GM18858 (cell line): ENCODE data around the gene PEX11B.
A peak's percentile ranks its signal among the peaks of the same experiment; 100 is the strongest.

Experiments
- ATAC-seq: cut with Tn5 transposase; IDR thresholded peaks from one replicate; pipeline ENCODE4 v1.9.1; 2021; ENCODE audit not compliant: unreplicated experiment

Gene PEX11B, protein sequence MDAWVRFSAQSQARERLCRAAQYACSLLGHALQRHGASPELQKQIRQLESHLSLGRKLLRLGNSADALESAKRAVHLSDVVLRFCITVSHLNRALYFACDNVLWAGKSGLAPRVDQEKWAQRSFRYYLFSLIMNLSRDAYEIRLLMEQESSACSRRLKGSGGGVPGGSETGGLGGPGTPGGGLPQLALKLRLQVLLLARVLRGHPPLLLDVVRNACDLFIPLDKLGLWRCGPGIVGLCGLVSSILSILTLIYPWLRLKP

GRCh38 chr1:145918144-145918991, at the start of gene PEX11B:
Gene PEX11B (minus strand): TSS chr1:145918717. CDS start chr1:145918688, 29 bp downstream.
- peak; percentile 57 for ATAC-seq

GRCh38 chr1:145967288-145967687, 48.8 kb upstream of the PEX11B start:
- ATAC-seq: no peak

- ATAC-seq: no peak
Observed at GRCh38 chr1:145965119-145965744, 46.7 kb upstream of the PEX11B start.

- ATAC-seq: peak; percentile 83
Observed at GRCh38 chr1:145964328-145965118, 46.0 kb upstream of the PEX11B start, which contains the start of the genes ANKRD34A and POLR3GL. Gene ANKRD34A (minus strand): TSS chr1:145964575. CDS start chr1:145961759, 2,816 bp downstream. Gene POLR3GL (plus strand): TSS chr1:145964690. CDS start chr1:145974866, 10,176 bp downstream.

- ATAC-seq: no peak
Observed at GRCh38 chr1:145963265-145964019, 44.9 kb upstream of the PEX11B start.

DNA sequence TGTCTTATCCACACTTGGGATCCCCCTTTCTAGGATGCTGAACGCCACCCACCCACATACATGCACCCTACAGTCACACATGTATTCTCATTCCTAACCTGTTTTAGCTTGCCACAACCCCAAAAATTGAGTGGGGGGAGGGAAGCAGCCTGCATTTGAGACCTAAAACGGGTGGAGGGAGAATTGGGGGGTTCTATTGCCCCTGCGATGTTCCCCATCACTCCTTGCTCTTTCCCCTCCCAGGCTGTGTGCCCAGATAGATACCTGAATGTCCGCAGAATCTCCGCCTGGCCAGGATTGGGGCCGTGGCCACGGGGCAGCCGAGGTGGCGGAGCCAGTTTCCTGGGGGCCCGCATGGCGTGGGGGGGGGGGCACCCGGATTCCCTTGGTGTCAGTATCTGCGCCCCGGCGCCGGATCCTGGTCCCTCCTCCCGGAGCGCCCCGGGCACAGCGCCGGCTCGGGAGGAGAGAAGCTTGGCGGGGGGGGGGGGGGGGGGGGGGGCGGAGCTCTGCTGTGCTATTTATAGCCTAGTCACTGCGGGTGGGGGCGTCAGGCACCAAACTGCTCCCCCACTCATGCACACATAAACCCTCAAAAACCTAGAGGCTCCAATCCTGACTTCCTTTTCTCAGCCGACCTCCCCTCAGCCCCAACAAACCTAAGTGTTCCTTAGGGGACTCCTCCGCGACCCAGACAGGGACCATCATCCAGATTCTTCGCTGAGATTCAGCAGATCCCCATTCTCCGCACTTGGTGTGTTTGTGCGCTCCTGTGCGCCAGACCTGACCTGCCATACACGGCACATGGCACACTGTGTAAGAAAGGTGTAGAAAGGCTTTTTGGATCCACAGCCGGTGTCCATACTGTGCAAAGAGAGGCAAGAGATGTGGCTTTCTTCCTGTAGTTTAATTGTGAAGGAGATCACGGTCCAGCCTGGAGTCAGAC, 43.9 kb upstream of the PEX11B start:
- no peak for ATAC-seq

- no peak for ATAC-seq
Observed at GRCh38 chr1:145961425-145962156, 43.1 kb upstream of the PEX11B start.

DNA sequence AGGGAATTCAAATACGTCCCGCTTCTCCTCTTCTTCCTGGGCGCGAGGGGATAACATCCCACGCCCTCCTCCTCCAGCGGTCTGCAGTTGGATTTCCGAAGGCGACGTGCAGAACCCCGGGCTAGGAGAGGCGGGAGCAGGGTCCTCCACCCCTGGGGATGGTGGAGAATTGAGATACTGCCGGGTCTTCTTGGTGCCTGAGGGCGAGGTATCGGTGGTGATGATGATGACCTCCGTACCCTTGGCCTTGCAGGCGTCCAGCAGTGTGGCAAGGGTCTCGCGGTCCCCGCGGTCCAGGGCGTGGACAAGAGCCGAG, 42.5 kb upstream of the PEX11B start:
- ATAC-seq: no peak

GRCh38 chr1:145960468-145961108, 42.1 kb upstream of the PEX11B start:
- no peak for ATAC-seq

GRCh38 chr1:145959957-145960467, 41.5 kb upstream of the PEX11B start:
- ATAC-seq: no peak

- ATAC-seq: no peak
Observed at GRCh38 chr1:145959333-145959732, 40.8 kb upstream of the PEX11B start.

GRCh38 chr1:145958734-145959133, 40.2 kb upstream of the PEX11B start:
- no peak for ATAC-seq

GRCh38 chr1:145957443-145958319, 39.2 kb upstream of the PEX11B start, which contains the start of gene LIX1L:
Gene LIX1L (minus strand): TSS chr1:145958017. CDS start chr1:145957927, 90 bp downstream.
- peak; percentile 68 for ATAC-seq

DNA sequence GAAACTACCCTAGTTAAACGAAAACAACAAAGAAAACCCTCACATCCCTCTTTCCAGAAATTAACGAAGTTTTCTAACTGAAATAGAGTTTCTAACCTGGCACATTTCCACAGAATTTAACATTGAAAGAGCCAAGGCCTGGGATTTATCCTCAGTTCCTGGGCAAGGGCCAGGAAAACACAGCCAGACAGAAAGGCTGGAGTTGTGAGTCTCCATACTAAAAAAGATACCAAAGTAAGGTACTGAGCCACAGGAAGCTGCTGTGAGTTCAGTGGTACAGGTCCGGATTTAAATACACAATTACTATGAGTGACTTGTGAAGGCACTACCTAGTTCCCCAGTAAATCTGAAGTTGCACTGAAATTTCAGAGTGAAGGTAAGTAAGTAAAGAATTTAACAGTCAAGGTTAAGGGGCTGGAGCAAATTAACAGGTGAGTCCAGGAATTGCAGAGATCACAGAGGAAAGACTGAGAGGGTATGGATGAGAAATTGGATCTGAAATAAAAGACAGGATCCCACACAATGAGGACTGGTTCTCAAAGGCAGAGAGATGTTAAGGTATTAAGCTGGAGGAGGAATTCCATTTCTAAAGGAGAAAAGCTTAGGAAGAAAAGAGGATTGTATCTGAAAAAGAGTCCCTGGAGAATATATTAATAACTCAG, 38.4 kb upstream of the PEX11B start:
- ATAC-seq: no peak

DNA sequence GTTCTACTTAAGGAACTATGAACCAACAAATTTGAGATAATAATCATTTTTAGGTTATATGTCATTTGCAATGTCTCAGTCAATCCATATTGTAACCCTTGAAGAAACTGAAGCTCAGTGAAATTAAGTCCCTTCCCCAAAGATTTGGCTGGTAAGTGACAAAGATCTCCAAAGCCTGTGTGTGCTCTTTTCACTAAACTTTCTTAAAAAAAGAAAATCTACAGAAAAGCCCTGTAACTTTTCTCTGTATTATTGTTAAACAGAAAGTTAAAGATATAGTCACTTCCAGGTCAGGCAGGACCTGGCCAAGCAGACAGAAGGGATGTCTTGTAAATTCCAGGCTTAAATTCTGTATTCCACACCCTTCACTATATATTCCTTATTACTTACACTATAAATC, 37.8 kb upstream of the PEX11B start:
- no peak for ATAC-seq

GRCh38 chr1:145955436-145955835, 36.9 kb upstream of the PEX11B start:
- no peak for ATAC-seq
